CD4-positive, alpha-beta T cell treated with Interferon alpha-2 for 1 hour (primary cell): ENCODE measurements around the gene AMBRA1.

Experiments used
- DNase-seq, 2 donors: peaks; one replicate each; pipeline ENCODE4 v3.0.0-alpha.2; 2020 to 2022

Gene AMBRA1

GRCh38 chr11:46435679-46436078 is 158.1 kb downstream of the AMBRA1 start:
- DNase-seq = no peak

- DNase-seq = no peak
Measured at GRCh38 chr11:46431211-46431610, 162.6 kb downstream of the AMBRA1 start.

- DNase-seq = no peak
Measured at GRCh38 chr11:46429717-46430116, 164.1 kb downstream of the AMBRA1 start.

GRCh38 chr11:46427364-46427763 is 166.5 kb downstream of the AMBRA1 start:
- no peak for DNase-seq

GRCh38 chr11:46426233-46426991 is 167.4 kb downstream of the AMBRA1 start:
- DNase-seq = no peak

GRCh38 chr11:46422588-46422987 is 171.2 kb downstream of the AMBRA1 start:
- DNase-seq = no peak

GRCh38 chr11:46421257-46421880 is 172.5 kb downstream of the AMBRA1 start:
- no peak for DNase-seq

GRCh38 chr11:46420513-46420912 is 173.3 kb downstream of the AMBRA1 start:
- no peak for DNase-seq

GRCh38 chr11:46418751-46419150 is 175.1 kb downstream of the AMBRA1 start:
- DNase-seq = no peak

- no peak for DNase-seq
Measured at GRCh38 chr11:46417711-46418110, 176.1 kb downstream of the AMBRA1 start.

GRCh38 chr11:46414879-46415278 is 178.9 kb downstream of the AMBRA1 start:
- no peak for DNase-seq

- DNase-seq = no peak
Measured at GRCh38 chr11:46414466-46414796, 179.4 kb downstream of the AMBRA1 start.

- DNase-seq = no peak
Measured at GRCh38 chr11:46413760-46414465, 179.9 kb downstream of the AMBRA1 start.

GRCh38 chr11:46410021-46410420 is 183.8 kb downstream of the AMBRA1 start:
- no peak for DNase-seq

GRCh38 chr11:46408407-46408986 is 185.3 kb downstream of the AMBRA1 start:
- no peak for DNase-seq

GRCh38 chr11:46407635-46408034 is 186.2 kb downstream of the AMBRA1 start:
- no peak for DNase-seq

GRCh38 chr11:46404476-46405017 is 189.3 kb downstream of the AMBRA1 start:
- DNase-seq = no peak

GRCh38 chr11:46402957-46403902 is 190.6 kb downstream of the AMBRA1 start:
- DNase-seq = no peak

GRCh38 chr11:46397526-46397925 is 196.3 kb downstream of the AMBRA1 start:
- DNase-seq = no peak

- no peak for DNase-seq
Measured at GRCh38 chr11:46393759-46394158, 200.1 kb downstream of the AMBRA1 start.

GRCh38 chr11:46393231-46393616 is 200.6 kb downstream of the AMBRA1 start:
- DNase-seq = no peak
